ENCODE data around the gene EGR4.

The EGR4 gene

DNA sequence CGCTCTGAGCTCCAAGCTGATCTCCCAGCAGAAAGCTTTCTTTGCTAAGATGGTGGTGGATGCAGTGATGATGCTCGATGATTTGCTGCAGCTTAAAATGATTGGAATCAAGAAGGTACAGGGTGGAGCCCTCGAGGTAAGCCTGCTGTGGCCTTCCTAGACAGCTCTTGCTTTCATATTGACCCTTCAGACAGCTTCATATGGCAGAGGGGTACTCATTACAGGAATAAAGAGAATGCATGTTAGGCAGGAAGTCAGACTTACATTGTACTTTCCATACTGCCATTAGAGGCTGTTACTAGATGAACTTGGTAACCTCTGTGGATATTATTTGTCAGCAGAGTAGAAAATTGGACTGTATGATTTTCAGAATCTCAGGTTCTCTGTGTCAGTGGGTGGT, 48.8 kb downstream of the EGR4 start:
- no peak for FAIRE-seq

DNA sequence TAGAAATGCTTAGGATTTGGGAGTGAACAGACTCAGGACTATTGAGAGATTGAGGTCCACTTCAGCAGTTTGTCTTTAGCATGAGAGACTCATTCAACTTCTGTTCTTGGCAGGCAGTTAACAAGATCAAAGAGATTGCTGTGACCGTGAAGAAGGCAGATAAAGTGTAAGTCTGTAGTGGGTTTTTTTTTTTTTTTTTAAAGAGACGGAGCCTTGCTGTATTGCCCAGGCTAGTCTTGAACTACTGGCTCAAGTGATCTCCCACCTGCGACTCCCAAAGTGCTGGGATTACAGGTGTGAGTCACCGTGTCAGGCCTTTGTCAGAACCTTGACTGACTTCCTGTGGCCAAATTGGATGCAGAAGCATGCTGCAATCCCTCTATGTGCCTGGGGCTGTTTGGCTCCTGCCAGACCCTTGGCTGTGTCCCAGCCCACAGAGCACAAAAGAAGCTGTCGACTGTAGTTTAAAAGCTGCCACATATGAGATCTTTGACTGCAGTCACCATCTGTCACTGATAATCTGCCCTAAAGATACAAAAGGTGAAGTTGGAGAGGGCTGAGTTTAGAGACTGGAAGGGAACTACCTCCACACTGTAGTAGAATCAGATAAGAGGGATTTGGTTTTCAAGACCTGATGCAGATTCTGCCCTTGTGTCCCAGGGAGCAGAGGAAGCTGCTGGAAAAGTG, 49.3 kb downstream of the EGR4 start:
- FAIRE-seq: no peak
